GM12878 (cell line): ENCODE data around the gene FKTN.
A peak's percentile ranks its signal among the peaks of the same experiment; 100 is the strongest.

Source experiments
- ATF3 ChIP-seq: IDR thresholded peaks from 2 replicates; pipeline ENCODE4 v1.6.1; 2011; ENCODE audit warnings: low read depth, mild to moderate bottlenecking, low read length, moderate library complexity, borderline replicate concordance; ENCODE audit errors: extremely low read depth
- CEBPB ChIP-seq, 2 experiments: fragments of 150-350 bp in 1 of 2; IDR thresholded peaks; 2 replicates each; pipeline ENCODE4 v1.6.1; 2012 to 2014; ENCODE audit warnings: low read depth in 2 of 2, low read length in 2 of 2, borderline replicate concordance in 1 of 2, inconsistent platforms in 1 of 2
- CTCF ChIP-seq, 3 experiments: IDR thresholded peaks in 2 of 3; conservative IDR thresholded peaks in 1 of 3; 2 replicates each; pipeline ENCODE4 v1.5.1; 2011; ENCODE audit warnings: low read depth in 3 of 3, low read length in 3 of 3, mild to moderate bottlenecking in 3 of 3, control low read depth in 2 of 3, moderate library complexity in 2 of 3, inconsistent platforms in 1 of 3, mixed read lengths in 1 of 3; ENCODE audit not compliant: control insufficient read depth in 2 of 3, insufficient read depth in 1 of 3; ENCODE audit errors: extremely low read depth in 1 of 3
- ESRRA ChIP-seq: IDR thresholded peaks from 2 replicates; pipeline ENCODE4 v1.6.1; 2012; ENCODE audit warnings: mild to moderate bottlenecking, low read length, improper control_type of control experiment
- EZH2 ChIP-seq: IDR thresholded peaks from 2 replicates; pipeline ENCODE4 v1.6.1; 2012; ENCODE audit warnings: low read depth, mild to moderate bottlenecking, control low read depth, inconsistent platforms, low read length, borderline replicate concordance; ENCODE audit not compliant: control insufficient read depth
- NR2F1 ChIP-seq: fragments of 450-650 bp; conservative IDR thresholded peaks from 2 replicates; pipeline ENCODE4 v1.6.1; 2017; ENCODE audit warnings: mild to moderate bottlenecking
- POLR2AphosphoS5 ChIP-seq: IDR thresholded peaks from 2 replicates; pipeline ENCODE4 v1.6.1; 2011; ENCODE audit warnings: mild to moderate bottlenecking, low read length, inconsistent platforms
- REST ChIP-seq: IDR thresholded peaks from 2 replicates; pipeline ENCODE4 v1.6.1; 2012; ENCODE audit warnings: mild to moderate bottlenecking, low read depth, low read length
- SIN3A ChIP-seq: IDR thresholded peaks from 2 replicates; pipeline ENCODE4 v1.6.1; 2012; ENCODE audit warnings: low read depth, low read length, improper control_type of control experiment
- TARDBP ChIP-seq: IDR thresholded peaks from 2 replicates; pipeline ENCODE4 v1.6.1; 2016; ENCODE audit warnings: borderline replicate concordance
- ZBTB4 ChIP-seq: fragments of 450-650 bp; formaldehyde crosslinking; IDR thresholded peaks from 2 replicates; pipeline ENCODE4 v1.4.0; 2022; ENCODE audit warnings: mild to moderate bottlenecking, moderate library complexity

GRCh38 chr9:105637787-105638395 lies 80.0 kb downstream of the FKTN start:
- TF ChIP-seq POLR2AphosphoS5 (no peak), ESRRA (no peak), EZH2 (no peak), CTCF (IDR thresholded peaks at IDR 0.05 in 2 of 3, conservative IDR thresholded peaks at IDR 0.05 in 1 of 3; ENCODE audit: control insufficient read depth in 2 of 3, extremely low read depth in 1 of 3, insufficient read depth in 1 of 3, low read depth in 3 of 3, low read length in 3 of 3) (peak; percentile 43 to 62 (median 54)), SIN3A (no peak), ZBTB4 (no peak), REST (no peak), NR2F1 (no peak), ATF3 (no peak), TARDBP (no peak), CEBPB (IDR thresholded peaks at IDR 0.05; ENCODE audit: borderline replicate concordance in 1 of 2, low read depth in 2 of 2, low read length in 2 of 2) (no peak)
